Subcutaneous abdominal adipose tissue (tissue), 5 donors: Measurements from ENCODE around the gene KAZN.

Experiments
- H3K27ac ChIP-seq: one replicate; pipeline ENCODE4 v1.7.0; 2013; ENCODE audit warnings: low read depth, mild to moderate bottlenecking, inconsistent platforms, low read length, moderate library complexity
- H3K27me3 ChIP-seq, 5 donors: one replicate each; pipeline ENCODE4 v1.7.0; 2013; ENCODE audit warnings: low read length in 5 of 5, inconsistent platforms in 1 of 5; ENCODE audit not compliant: control insufficient read depth in 5 of 5, insufficient read depth in 4 of 5
- H3K36me3 ChIP-seq, 5 donors: one replicate each; pipeline ENCODE4 v1.7.0; 2013; ENCODE audit warnings: low read length in 5 of 5; ENCODE audit not compliant: control insufficient read depth in 5 of 5, insufficient read depth in 5 of 5
- H3K4me1 ChIP-seq, 5 donors: one replicate each; pipeline ENCODE4 v1.7.0; 2013; ENCODE audit warnings: low read length in 5 of 5, mild to moderate bottlenecking in 3 of 5, moderate library complexity in 1 of 5; ENCODE audit not compliant: control insufficient read depth in 5 of 5, insufficient read depth in 5 of 5
- H3K4me3 ChIP-seq, 5 donors: one replicate each; pipeline ENCODE4 v1.7.0; 2013; ENCODE audit warnings: low read length in 5 of 5, low read depth in 1 of 5
- H3K9ac ChIP-seq, 5 donors: one replicate each; pipeline ENCODE4 v1.7.0; 2013; ENCODE audit warnings: low read length in 5 of 5, mild to moderate bottlenecking in 4 of 5, moderate library complexity in 3 of 5
- H3K9me3 ChIP-seq, 5 donors: one replicate each; pipeline ENCODE4 v1.7.0; 2013; ENCODE audit warnings: low read length in 5 of 5; ENCODE audit not compliant: control insufficient read depth in 5 of 5
- donor health status: healthy.
- donor health status: healthy.
- donor health status: healthy.
- donor health status: healthy.
- donor health status: healthy.

The KAZN gene

GRCh38 chr1:14726606-14727005 lies 128.1 kb downstream of the KAZN start:
- no peaks in the 10 kb centered on the region for H3K4me1 ChIP-seq
- no peak overlapping the region for H3K4me3 ChIP-seq
- peaks cover 0 to 10% (median 3%) of the 10 kb centered on the region in 5 donors for H3K27me3 ChIP-seq
- H3K9me3 ChIP-seq = peaks cover 0 to 3% (median 0%) of the 10 kb centered on the region in 5 donors
- no peak overlapping the region for H3K9ac ChIP-seq
- no peaks in the 10 kb centered on the region for H3K36me3 ChIP-seq
- no peak overlapping the region for H3K27ac ChIP-seq

DNA sequence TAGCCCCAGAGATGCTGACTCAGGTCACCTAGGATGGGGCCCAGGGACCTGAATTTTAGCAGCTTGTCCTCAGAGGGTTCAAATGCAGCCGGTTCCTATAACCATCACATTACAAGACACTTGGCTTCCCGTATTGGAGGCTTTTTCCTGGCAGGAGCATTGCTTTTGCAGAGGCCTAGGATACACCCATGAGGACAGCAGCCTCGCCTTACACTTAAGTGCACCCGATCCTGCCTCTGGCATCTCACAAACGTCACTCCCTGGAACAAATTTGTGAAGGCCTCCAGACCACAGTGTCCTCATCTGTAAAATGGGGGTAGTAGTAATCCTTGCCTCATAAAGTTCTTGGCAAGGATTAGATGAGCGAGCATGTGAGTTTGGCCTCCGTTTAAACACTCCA lies 130.0 kb downstream of the KAZN start:
- Histone ChIP-seq H3K9ac (no peak overlapping the region), H3K9me3 (peaks cover 0 to 3% (median 0%) of the 10 kb centered on the region in 5 donors), H3K4me1 (peaks cover 0 to 12% (median 9%) of the 10 kb centered on the region in 5 donors), H3K27me3 (peaks cover 0 to 6% (median 3%) of the 10 kb centered on the region in 5 donors), H3K4me3 (no peak overlapping the region), H3K27ac (no peak overlapping the region), H3K36me3 (no peaks in the 10 kb centered on the region)

DNA sequence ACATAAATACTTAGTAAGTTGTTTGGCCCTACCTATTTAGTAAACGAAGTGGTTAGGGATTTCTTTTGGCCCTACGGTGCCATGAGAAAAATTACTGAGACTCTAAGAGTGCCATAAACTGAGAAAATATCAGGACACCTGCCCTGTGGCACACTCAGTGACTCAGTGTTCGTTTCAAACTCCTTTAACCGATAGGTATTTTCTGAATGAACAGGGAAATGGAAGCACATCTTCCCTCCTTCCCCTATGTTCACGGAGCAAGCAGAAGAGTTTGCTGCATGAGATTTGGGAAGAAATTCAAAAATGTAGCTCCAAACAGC lies 134.2 kb downstream of the KAZN start:
- Histone ChIP-seq H3K36me3 (no peaks in the 10 kb centered on the region), H3K4me3 (no peak overlapping the region), H3K4me1 (peaks cover 0 to 12% (median 9%) of the 10 kb centered on the region in 5 donors), H3K9me3 (no peaks in the 10 kb centered on the region), H3K27me3 (peaks cover 0 to 14% (median 7%) of the 10 kb centered on the region in 5 donors), H3K9ac (peak overlapping the region in 2 of 5 donors; percentile 8 to 13), H3K27ac (no peak overlapping the region)

DNA sequence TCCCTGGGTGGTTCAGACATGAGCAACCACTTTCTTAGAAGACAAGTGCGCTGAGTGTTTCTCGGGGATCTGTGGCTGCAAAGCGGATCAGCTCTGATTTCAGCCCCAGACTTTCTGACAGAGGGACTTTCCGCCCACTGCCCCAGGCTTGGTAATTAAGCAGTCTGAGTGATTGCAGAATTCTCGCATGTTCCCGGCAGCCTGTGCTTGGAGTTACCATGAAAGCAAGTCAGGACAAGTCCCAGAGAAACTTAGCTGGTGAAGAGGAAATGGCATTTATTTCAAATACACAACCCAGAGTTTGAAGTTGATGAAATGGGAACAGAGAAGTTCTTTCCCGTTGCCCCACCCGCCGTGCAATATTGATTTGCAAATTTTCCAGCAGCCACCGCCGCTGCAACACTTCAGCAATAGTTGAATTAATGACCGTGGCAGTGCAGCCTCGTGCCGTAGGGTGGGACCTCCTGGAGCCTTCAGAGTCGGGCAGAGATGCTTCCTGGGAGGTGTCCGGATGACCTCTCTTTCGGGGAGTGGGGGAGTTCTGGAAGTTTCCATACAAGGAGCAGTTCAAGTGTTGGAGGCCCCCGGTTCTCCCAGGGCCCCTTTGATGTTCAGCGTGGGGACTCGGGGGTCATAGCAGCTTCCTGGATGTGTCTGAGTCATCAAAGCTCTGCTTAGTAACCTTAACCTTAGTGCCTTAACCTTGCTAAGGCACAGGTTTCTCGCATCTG lies 134.7 kb downstream of the KAZN start:
- Histone ChIP-seq H3K36me3 (no peaks in the 10 kb centered on the region), H3K9me3 (no peaks in the 10 kb centered on the region), H3K4me3 (no peak overlapping the region), H3K27ac (no peak overlapping the region), H3K27me3 (peaks cover 0 to 14% (median 7%) of the 10 kb centered on the region in 5 donors), H3K4me1 (peaks cover 0 to 12% (median 9%) of the 10 kb centered on the region in 5 donors), H3K9ac (peak overlapping the region in 2 of 5 donors; percentile 8 to 13)

DNA sequence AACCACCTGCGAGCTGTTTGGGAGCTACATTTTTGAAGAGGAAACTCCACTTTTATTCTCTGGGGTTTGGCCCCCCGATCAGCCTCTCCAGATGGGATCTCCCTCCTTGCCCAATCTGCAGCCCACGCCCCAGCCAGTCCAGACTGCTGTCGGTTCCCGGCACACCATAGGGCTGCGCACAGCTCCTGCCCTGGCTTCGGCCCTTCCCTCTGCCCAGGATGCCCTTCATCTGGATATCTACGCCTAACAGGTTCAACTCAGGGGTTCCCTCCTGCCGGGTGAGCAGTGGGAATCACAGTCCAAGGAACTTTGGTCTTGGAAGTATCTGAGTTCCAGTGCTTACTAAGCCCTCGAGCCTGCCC lies 135.3 kb downstream of the KAZN start:
- no peak overlapping the region for H3K4me3 ChIP-seq
- no peak overlapping the region for H3K9ac ChIP-seq
- peaks cover 0 to 12% (median 9%) of the 10 kb centered on the region in 5 donors for H3K4me1 ChIP-seq
- H3K27ac ChIP-seq = no peak overlapping the region
- H3K27me3 ChIP-seq = peaks cover 0 to 14% (median 12%) of the 10 kb centered on the region in 5 donors
- H3K9me3 ChIP-seq = no peaks in the 10 kb centered on the region
- H3K36me3 ChIP-seq = no peaks in the 10 kb centered on the region

DNA sequence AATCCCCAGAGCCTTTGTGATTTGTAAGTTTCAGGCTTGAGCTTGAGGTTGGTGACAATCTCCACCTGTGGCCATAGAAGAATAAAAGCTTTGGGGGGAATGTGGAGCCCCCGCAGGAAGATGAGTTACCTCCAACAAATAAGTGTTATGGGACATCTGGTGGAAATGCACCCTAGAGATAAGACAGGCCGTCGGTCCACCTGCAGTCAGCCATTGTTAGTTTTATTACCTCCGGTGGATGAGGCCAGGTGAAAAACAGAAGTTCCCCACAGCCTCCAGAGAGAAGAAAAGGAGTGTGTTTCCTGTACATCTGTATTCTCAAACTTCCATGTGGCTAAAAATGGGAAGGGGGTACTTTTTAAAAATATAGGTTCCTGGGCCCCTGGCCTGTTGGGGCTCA lies 137.4 kb downstream of the KAZN start:
- Histone ChIP-seq H3K27me3 (peaks cover 0 to 25% (median 16%) of the 10 kb centered on the region in 5 donors), H3K36me3 (no peaks in the 10 kb centered on the region), H3K4me1 (peaks cover 0 to 12% (median 9%) of the 10 kb centered on the region in 5 donors), H3K9me3 (no peaks in the 10 kb centered on the region), H3K4me3 (no peak overlapping the region), H3K27ac (no peak overlapping the region), H3K9ac (no peak overlapping the region)

DNA sequence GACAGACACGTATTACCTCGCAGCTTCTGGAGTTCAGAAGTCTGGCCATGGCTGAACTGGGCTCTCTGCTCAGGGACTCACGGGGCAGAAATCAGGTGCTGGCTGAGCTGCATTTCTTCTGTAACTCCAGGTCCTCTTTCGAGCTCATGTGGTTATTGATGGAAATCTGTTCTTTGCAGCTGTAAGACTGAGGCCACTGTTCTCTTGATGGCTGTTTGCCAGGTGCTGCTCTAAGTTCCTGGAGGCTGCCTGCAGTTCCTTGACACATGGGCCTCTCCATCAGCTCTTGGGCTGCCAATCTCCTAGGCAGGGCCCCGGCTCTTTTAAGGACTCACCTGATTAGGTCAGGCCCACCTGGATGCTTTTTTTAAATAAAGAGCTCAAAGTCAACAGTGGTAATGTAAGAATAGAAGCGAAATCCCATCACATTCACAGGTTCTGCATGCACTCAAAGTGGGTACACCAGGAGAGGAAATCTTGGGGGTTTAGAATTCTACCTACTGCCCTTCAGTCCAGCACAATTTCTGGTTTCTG lies 139.1 kb downstream of the KAZN start:
- peaks cover 0 to 30% (median 23%) of the 10 kb centered on the region in 5 donors for H3K27me3 ChIP-seq
- no peak overlapping the region for H3K4me3 ChIP-seq
- no peaks in the 10 kb centered on the region for H3K9me3 ChIP-seq
- H3K4me1 ChIP-seq = peaks cover 0 to 10% (median 8%) of the 10 kb centered on the region in 5 donors
- H3K27ac ChIP-seq = no peak overlapping the region
- H3K9ac ChIP-seq = no peak overlapping the region
- no peaks in the 10 kb centered on the region for H3K36me3 ChIP-seq

- H3K4me1 ChIP-seq = peaks cover 0 to 4% (median 2%) of the 10 kb centered on the region in 5 donors
- no peak overlapping the region for H3K27ac ChIP-seq
- no peaks in the 10 kb centered on the region for H3K9me3 ChIP-seq
- no peak overlapping the region for H3K4me3 ChIP-seq
- no peaks in the 10 kb centered on the region for H3K36me3 ChIP-seq
- no peak overlapping the region for H3K9ac ChIP-seq
- peaks cover 0 to 33% (median 23%) of the 10 kb centered on the region in 5 donors for H3K27me3 ChIP-seq
These were observed 139.8 kb downstream of the KAZN start for GRCh38 chr1:14738235-14738634.

DNA sequence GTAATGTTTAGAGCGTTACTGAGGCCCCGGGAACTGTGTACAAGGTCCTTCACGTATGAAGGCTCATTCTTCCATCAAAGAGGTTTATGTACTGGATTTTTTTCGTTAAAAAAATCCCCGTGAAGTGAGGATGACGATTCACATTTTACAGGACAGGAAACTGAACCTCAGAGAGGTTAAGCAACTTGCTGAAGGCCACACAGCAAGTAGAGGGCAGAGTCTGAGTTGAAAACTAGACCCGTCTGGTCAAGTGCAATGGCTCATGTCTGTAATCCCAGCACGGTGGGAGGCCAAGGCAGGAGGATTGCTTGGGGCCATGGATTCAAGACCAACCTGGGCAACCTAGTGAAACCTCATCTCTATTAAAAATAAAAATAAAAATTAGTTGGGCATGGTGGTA lies 140.2 kb downstream of the KAZN start:
- H3K4me3 ChIP-seq = no peak overlapping the region
- no peak overlapping the region for H3K9ac ChIP-seq
- H3K27me3 ChIP-seq = peaks cover 0 to 33% (median 23%) of the 10 kb centered on the region in 5 donors
- no peaks in the 10 kb centered on the region for H3K36me3 ChIP-seq
- H3K9me3 ChIP-seq = no peaks in the 10 kb centered on the region
- no peak overlapping the region for H3K27ac ChIP-seq
- no peaks in the 10 kb centered on the region for H3K4me1 ChIP-seq

GRCh38 chr1:14739082-14739832 lies 140.8 kb downstream of the KAZN start:
- Histone ChIP-seq H3K4me1 (no peaks in the 10 kb centered on the region), H3K36me3 (no peaks in the 10 kb centered on the region), H3K9ac (no peak overlapping the region), H3K4me3 (no peak overlapping the region), H3K9me3 (no peaks in the 10 kb centered on the region), H3K27ac (no peak overlapping the region), H3K27me3 (peaks cover 0 to 33% (median 19%) of the 10 kb centered on the region in 5 donors)
